Omental fat pad (tissue), 4 donors: ENCODE measurements around the gene GTPBP2. TPM values are rescaled to one million over a fixed set of nuclear protein-coding genes. Genes with fewer than 3 reads are reported as not detected.
A peak's percentile ranks its signal among the peaks of the same experiment; 100 is the strongest.
"Not testable (repeated sequence)": the region's sequence is repeated elsewhere in the genome, so short reads cannot be mapped to it uniquely, and the experiment has no call there.

Source experiments
- ATAC-seq: fragments of 150-250 bp; one replicate; pipeline ENCODE4 v1.9.1; 2016; ENCODE audit warnings: mild to moderate bottlenecking, moderate library complexity; ENCODE audit not compliant: low FRiP score
- DNase-seq: peaks from one replicate; pipeline ENCODE4 v3.0.0-alpha.2; 2019; ENCODE audit warnings: low spot score
- total RNA-seq, 4 donors: library from RNA; depleted of rRNA; stranded (reverse); fragments of >200 nt; gene quantifications; one replicate each; pipeline ENCODE4 v1.1.0, GENCODE V29; 2016
- TF ChIP-seq, protein P1 (sequence below), 3 donors: fragments of 450-650 bp; IDR thresholded peaks; one replicate each; pipeline ENCODE4 v1.5.1; 2016 to 2017; ENCODE audit warnings: antibody characterized with exemption in 3 of 3, mild to moderate bottlenecking in 3 of 3, moderate library complexity in 2 of 3

GTPBP2 gene
- total RNA-seq, 4 donors from 2014 or later = 37.5 to 65.7 (median 44.0) TPM

DNA sequence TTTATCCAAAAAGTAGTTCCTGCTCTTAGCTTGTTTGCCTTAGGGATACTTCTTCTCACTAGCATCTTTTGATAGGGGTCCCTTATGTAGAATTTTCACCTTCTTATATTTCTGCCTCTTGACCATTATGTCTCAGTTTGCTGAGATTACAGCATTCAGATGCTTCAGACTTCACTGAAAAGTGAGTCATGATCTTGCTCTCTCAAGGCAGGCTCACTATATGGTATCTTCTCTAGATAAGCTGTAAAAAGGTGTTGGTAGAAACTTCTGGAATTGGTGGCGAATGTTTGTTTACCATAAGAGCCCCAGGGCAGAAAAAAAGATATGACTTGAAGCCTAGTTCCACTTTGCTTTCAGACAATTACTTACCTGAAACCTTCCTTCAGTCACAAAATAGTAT is 19.7 kb downstream of the GTPBP2 start:
- no peak for DNase-seq
- TF ChIP-seq, protein P1, sequence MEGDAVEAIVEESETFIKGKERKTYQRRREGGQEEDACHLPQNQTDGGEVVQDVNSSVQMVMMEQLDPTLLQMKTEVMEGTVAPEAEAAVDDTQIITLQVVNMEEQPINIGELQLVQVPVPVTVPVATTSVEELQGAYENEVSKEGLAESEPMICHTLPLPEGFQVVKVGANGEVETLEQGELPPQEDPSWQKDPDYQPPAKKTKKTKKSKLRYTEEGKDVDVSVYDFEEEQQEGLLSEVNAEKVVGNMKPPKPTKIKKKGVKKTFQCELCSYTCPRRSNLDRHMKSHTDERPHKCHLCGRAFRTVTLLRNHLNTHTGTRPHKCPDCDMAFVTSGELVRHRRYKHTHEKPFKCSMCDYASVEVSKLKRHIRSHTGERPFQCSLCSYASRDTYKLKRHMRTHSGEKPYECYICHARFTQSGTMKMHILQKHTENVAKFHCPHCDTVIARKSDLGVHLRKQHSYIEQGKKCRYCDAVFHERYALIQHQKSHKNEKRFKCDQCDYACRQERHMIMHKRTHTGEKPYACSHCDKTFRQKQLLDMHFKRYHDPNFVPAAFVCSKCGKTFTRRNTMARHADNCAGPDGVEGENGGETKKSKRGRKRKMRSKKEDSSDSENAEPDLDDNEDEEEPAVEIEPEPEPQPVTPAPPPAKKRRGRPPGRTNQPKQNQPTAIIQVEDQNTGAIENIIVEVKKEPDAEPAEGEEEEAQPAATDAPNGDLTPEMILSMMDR (IDR thresholded peaks at IDR 0.05) = no peak
- ATAC-seq = no peak

DNA sequence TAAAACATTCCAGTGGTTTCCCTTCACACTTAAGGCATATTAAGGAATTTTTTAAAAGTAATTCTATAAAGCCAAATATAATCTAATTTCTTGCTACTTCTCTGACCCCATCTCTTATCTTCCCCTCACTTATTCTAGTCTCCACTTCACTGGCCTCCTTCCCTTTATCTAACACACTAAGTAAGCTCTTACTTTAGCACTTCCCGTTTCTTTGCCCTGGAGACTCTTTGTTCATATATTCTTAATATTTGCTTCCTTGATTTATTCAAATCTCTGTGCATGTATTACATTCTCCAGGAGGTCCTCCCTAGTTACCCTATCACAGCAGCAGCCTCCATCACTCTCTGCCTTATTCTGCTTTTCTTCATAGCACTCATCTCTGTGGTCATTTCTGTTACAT is 20.3 kb downstream of the GTPBP2 start:
- ATAC-seq = no peak
- no peak for DNase-seq
- TF ChIP-seq, protein P1 (IDR thresholded peaks at IDR 0.05) = no peak

DNA sequence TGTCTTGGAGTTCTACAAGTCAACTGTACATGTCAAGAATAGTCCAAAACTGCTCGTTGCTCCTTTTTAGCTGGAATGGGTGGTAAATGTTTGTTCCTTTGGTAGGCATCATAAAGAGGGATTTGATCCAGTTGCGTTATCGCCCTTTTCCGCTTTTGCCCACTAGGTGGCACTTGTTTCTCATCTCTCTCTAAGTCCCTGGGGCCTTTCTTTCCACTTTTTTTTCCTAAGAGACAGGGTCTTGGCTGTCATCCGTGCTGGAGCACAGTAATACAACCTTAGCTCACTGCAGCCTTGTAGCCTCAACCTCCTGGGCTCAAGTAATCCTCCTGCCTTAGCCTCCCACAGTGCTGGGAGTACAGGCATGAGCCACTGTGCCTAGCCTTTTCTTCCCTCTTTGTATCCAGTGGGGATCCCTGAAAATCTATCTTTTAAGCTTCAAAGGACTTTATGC is 20.7 kb downstream of the GTPBP2 start:
- peak; percentile 58 for ATAC-seq
- peak; percentile 71 for DNase-seq
- TF ChIP-seq, protein P1 (IDR thresholded peaks at IDR 0.05) = peak in 1 of 3 donors; percentile 49

DNA sequence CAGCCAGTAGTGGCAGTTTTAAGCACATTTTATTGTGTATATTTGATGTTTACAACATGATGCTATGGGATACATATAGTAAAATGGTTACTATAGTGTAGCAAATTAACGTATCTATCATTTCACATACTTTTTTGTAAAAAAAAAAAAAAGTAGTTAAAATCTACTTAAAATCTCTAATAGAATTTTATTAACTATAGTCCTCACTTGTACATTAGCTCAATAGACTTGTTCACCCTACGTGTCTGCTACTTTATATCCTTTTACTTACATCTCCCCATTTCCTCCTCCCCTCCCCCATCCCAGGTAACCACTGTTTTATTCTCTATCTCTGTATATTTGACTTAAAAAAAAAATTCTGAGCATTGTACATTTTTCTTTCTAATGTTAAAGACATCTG is 23.0 kb downstream of the GTPBP2 start:
- TF ChIP-seq, protein P1 (IDR thresholded peaks at IDR 0.05) = no peak
- DNase-seq (no peak), ATAC-seq (no peak)

DNA sequence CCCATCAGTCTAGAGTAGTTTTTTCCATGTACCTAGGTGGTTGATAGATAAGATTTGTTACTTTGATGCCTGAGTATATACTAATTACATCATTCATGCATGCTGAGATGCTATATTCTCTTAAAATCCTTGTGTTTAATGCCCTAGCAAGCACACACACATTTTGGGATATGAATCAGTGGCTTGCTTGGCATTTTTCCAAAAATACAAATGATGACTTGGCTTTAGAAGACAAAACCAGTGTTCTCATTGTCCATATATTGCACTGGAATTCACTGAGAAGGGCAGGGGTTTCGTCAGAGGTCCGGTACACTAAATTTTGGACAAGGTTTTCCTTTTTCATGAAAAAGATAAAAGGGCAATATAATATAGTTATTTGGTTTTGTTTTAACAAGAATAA is 24.9 kb downstream of the GTPBP2 start:
- ATAC-seq (no peak), DNase-seq (no peak)
- TF ChIP-seq, protein P1 (IDR thresholded peaks at IDR 0.05) = no peak

DNA sequence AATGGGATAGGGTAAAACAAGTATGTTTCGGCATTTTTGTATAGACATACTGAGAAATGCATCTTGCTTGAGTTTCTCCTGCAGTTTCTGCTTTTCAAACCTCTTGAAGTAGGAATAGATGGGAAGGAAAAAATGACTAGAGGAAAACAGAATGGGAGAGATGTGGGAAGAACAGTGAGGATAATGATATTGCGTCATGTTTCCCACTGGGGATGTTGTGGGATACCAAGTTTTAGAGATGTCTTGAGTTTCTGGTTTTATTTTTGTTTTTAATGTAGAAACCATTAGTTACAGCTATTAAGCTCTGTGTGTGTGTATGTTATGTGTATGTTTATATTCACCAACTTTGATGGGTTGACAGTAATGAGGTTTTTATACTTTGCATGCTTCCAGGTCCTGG is 28.5 kb downstream of the GTPBP2 start:
- DNase-seq = no peak
- ATAC-seq = no peak
- TF ChIP-seq, protein P1 (IDR thresholded peaks at IDR 0.05) = no peak

DNA sequence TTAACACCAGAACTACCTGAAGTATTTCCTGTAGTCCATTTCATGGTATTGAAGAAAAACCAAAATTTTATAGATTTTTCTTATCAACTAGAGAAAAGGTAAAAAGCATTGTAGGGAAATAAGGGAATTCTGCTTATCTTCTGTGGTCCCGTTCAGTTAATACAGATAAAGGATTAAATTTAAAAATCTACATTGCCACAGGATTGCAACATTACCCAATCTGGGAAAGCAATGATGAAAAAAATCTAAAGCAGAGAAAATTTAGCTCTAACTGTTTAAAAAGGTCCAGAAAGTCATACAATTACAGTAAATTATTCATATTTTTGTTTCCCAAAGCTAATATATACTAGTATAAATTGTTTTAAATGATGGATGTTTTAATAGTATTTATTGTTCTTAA is 35.1 kb downstream of the GTPBP2 start:
- DNase-seq (no peak), ATAC-seq (no peak)
- TF ChIP-seq, protein P1 (IDR thresholded peaks at IDR 0.05) = no peak

DNA sequence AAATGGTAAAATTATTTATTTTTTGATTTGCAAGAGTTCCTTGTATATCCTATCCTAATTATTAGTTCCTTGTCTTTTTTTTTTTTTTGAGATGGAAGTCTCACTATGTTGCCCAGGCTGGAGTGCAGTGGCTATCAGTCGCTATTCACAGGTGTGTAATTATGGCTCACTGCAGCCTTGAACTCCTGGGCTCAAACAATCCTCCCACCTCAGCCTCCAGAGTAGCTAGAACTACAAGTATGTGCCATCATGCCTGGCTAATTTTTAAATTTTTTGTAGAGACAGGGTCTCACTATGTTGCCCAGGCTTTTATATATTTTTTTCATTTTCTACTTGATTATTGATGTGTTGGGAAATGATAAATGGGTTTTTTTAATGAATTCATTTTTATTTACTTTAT is 39.5 kb downstream of the GTPBP2 start:
- DNase-seq, ATAC-seq: not testable (repeated sequence)
